Stomach (tissue), 9 donors: Measurements from ENCODE around the gene PLEKHG4. TPM values are rescaled to one million over a fixed set of nuclear protein-coding genes. Genes with fewer than 3 reads are reported as not detected.

Experiments used
- DNase-seq, 2 donors: peaks; one replicate each; pipeline versions ENCODE4 v3.0.0 to v3.0.0-alpha.2; 2013 to 2019
- H3K27ac ChIP-seq, 5 donors: fragments of 200-600 bp in 4 of 5; sonication (generic) in 4 of 5; one replicate each; pipeline ENCODE4 v1.5.1; 2013 to 2019; ENCODE audit warnings: mild to moderate bottlenecking in 1 of 5, moderate library complexity in 1 of 5
- H3K27me3 ChIP-seq, 3 donors: fragments of 200-600 bp; sonication (generic); one replicate each; pipeline ENCODE4 v1.5.1; 2017 to 2019; ENCODE audit warnings: mixed run types in 1 of 3
- H3K36me3 ChIP-seq, 4 donors: fragments of 200-600 bp; sonication (generic); 1 replicate in 3 of 4; 2 replicates in 1 of 4; pipeline ENCODE4 v1.5.1; 2016 to 2019
- H3K4me1 ChIP-seq, 4 donors: fragments of 200-600 bp; sonication (generic); one replicate each; pipeline ENCODE4 v1.5.1; 2016 to 2019
- H3K4me3 ChIP-seq, 4 donors: fragments of 200-600 bp; sonication (generic) in 3 of 4; one replicate each; pipeline ENCODE4 v1.5.1; 2016 to 2019; ENCODE audit warnings: mild to moderate bottlenecking in 1 of 4
- H3K9me3 ChIP-seq, 4 donors: fragments of 200-600 bp; sonication (generic); one replicate each; pipeline ENCODE4 v1.5.1; 2016 to 2019
- CTCF ChIP-seq, 7 experiments: fragments of 450-650 bp in 4 of 7; fragments of 200-600 bp in 3 of 7; sonication (generic) in 3 of 7; IDR thresholded peaks; one replicate each; pipeline ENCODE4 v1.5.1; 2016 to 2019; ENCODE audit warnings: antibody characterized with exemption in 7 of 7, control low read depth in 2 of 7, mild to moderate bottlenecking in 1 of 7
- EP300 ChIP-seq: sonication (generic); formaldehyde crosslinking; IDR thresholded peaks from one replicate; pipeline ENCODE4 v1.6.1; 2017; ENCODE audit warnings: antibody characterized with exemption
- POLR2A ChIP-seq, 4 donors: fragments of 450-650 bp; IDR thresholded peaks; one replicate each; pipeline ENCODE4 v1.6.1; 2016; ENCODE audit warnings: antibody characterized with exemption in 4 of 4, control low read depth in 2 of 4, mild to moderate bottlenecking in 1 of 4, moderate library complexity in 1 of 4
- POLR2AphosphoS5 ChIP-seq, 3 donors: sonication (generic); formaldehyde crosslinking; IDR thresholded peaks; one replicate each; pipeline ENCODE4 v1.6.1; 2016; ENCODE audit warnings: antibody characterized with exemption in 3 of 3
- WGBS, 5 donors: extraction: QIAGEN DNeasy Blood & Tissue Kit in 3 of 5; methylation state at CpG; one replicate each; pipeline versions ENCODE4 v1.1.5 to v1.1.7; 2013 to 2018; 5-methylcytosine and 5-hydroxymethylcytosine counted together
- intact Hi-C: fragments of 100-400 bp; cut with DNase I; formaldehyde crosslinking; loops from one replicate; pipeline ENCODE4 v1.15.1; 2023; ENCODE audit warnings: low total_unique reads
- polyA plus RNA-seq, 3 donors: library from polyadenylated mRNA; stranded (reverse); fragments of 200-250 nt; gene quantifications; one replicate each; pipeline ENCODE4 v1.2.3, GENCODE V29; 2013
- total RNA-seq, 5 donors: library from RNA; depleted of rRNA; stranded (reverse); fragments of >200 nt; gene quantifications; one replicate each; pipeline versions ENCODE4 v1.1.0 to v1.2.3, GENCODE V29; 2014 to 2016
- donor health status: healthy with polysubstance abuse.
- donor health status: Bipolar disorder and iron deficiency.
- donor health status: healthy.

Gene PLEKHG4
- total and polyA plus RNA-seq, 8 donors: 2.3 to 57.1 (median 6.6) TPM

GRCh38 chr16:67329901-67330300 lies 50.6 kb downstream of the PLEKHG4 start:
- no peak for DNase-seq
- Histone ChIP-seq H3K27me3 (peaks cover 0 to 18% (median 2%) of the 10 kb centered on the region in 3 donors), H3K27ac (no peak overlapping the region), H3K36me3 (no peaks in the 10 kb centered on the region), H3K4me3 (no peak overlapping the region), H3K4me1 (peaks cover 9 to 17% (median 16%) of the 10 kb centered on the region in 4 donors), H3K9me3 (peaks cover 0 to 9% (median 3%) of the 10 kb centered on the region in 4 donors)
- no peak for TF ChIP-seq POLR2A (IDR thresholded peaks at IDR 0.05)
- no peak for TF ChIP-seq CTCF (IDR thresholded peaks at IDR 0.05)
- intact Hi-C loops: no loop called here
- 35 to 50% (median 47%) methylated on average over 5 of the region's 5 CpGs for WGBS, 5 donors

- intact Hi-C loops: no loop called here
- no peak for TF ChIP-seq EP300
- no peak for TF ChIP-seq POLR2AphosphoS5 (IDR thresholded peaks at IDR 0.05)
- TF ChIP-seq CTCF (IDR thresholded peaks at IDR 0.05): no peak
- no peak for TF ChIP-seq POLR2A (IDR thresholded peaks at IDR 0.05)
- Histone ChIP-seq H3K36me3 (no peaks in the 10 kb centered on the region), H3K9me3 (peaks cover 0 to 12% (median 4%) of the 10 kb centered on the region in 4 donors), H3K4me1 (no peaks in the 10 kb centered on the region), H3K4me3 (no peak overlapping the region), H3K27ac (no peak overlapping the region), H3K27me3 (no peaks in the 10 kb centered on the region)
- no peak for DNase-seq
- WGBS, 5 donors: 73 to 86% (median 76%) methylated on average over 2 of the region's 2 CpGs
Observed at GRCh38 chr16:67333315-67333714, 54.0 kb downstream of the PLEKHG4 start.

- WGBS, 5 donors: 76 to 93% (median 86%) methylated on average over 1 of the region's 1 CpG
- TF ChIP-seq CTCF (IDR thresholded peaks at IDR 0.05) (no peak), POLR2A (IDR thresholded peaks at IDR 0.05) (no peak), POLR2AphosphoS5 (IDR thresholded peaks at IDR 0.05) (no peak)
- intact Hi-C loops: no loop called here
Observed at GRCh38 chr16:67336116-67336515, 56.8 kb downstream of the PLEKHG4 start.

GRCh38 chr16:67336648-67337047 lies 57.3 kb downstream of the PLEKHG4 start:
- Histone ChIP-seq H3K27ac (no peak overlapping the region), H3K9me3 (peaks cover 0 to 12% (median 4%) of the 10 kb centered on the region in 4 donors), H3K27me3 (no peaks in the 10 kb centered on the region), H3K36me3 (no peaks in the 10 kb centered on the region), H3K4me3 (no peak overlapping the region), H3K4me1 (no peaks in the 10 kb centered on the region)
- intact Hi-C loops: no loop called here
- 87 to 96% (median 93%) methylated on average over 1 of the region's 1 CpG for WGBS, 5 donors
- TF ChIP-seq POLR2A (IDR thresholded peaks at IDR 0.05) (no peak), POLR2AphosphoS5 (IDR thresholded peaks at IDR 0.05) (no peak), EP300 (no peak), CTCF (IDR thresholded peaks at IDR 0.05) (no peak)
- no peak for DNase-seq

More at GRCh38 chr16:67336116-67336515, 56.8 kb downstream of the PLEKHG4 start:
- H3K27ac ChIP-seq: no peak overlapping the region
- H3K9me3 ChIP-seq: peaks cover 0 to 12% (median 4%) of the 10 kb centered on the region in 4 donors
- H3K27me3 ChIP-seq: no peaks in the 10 kb centered on the region
- H3K4me3 ChIP-seq: no peak overlapping the region
- H3K36me3 ChIP-seq: no peaks in the 10 kb centered on the region
- no peak for DNase-seq
- no peaks in the 10 kb centered on the region for H3K4me1 ChIP-seq

Other genes starting within 250 kb of the PLEKHG4 start
- gene PHAF1, start 169.6 kb upstream of the PLEKHG4 start, total RNA-seq: 10 to 100 TPM in 3 of 5 donors, 1 to 10 TPM in 2; 4.6 to 39.6 (median 13.4) TPM
- gene PHAF1, start 169.6 kb upstream of the PLEKHG4 start, polyA plus RNA-seq: 1 to 10 TPM; 5.1 to 7.6 (median 7.5) TPM
- gene B3GNT9, start 128.5 kb upstream of the PLEKHG4 start, total RNA-seq: 10 to 100 TPM in 1 of 5 donors, 1 to 10 TPM in 3, under 1 TPM in 1; 0.58 to 11.2 (median 4.3) TPM
- gene B3GNT9, start 128.5 kb upstream of the PLEKHG4 start, polyA plus RNA-seq: 1 to 10 TPM; 3.5 to 7.9 (median 4.0) TPM
- gene TRADD, start 119.6 kb upstream of the PLEKHG4 start, total RNA-seq: 100 to 1,000 TPM in 1 of 5 donors, 10 to 100 TPM in 4; 10.6 to 112 (median 38.4) TPM
- 10 to 100 TPM; 18.9 to 39.4 (median 34.8) TPM for gene TRADD, start 119.6 kb upstream of the PLEKHG4 start, polyA plus RNA-seq
- 100 to 1,000 TPM in 1 of 5 donors, 10 to 100 TPM in 3, 1 to 10 TPM in 1; 5.5 to 412 (median 51.3) TPM for gene FBXL8, start 119.6 kb upstream of the PLEKHG4 start, total RNA-seq
- 10 to 100 TPM in 2 of 3 donors, 1 to 10 TPM in 1; 8.3 to 18.3 (median 10.7) TPM for gene FBXL8, start 119.6 kb upstream of the PLEKHG4 start, polyA plus RNA-seq
- gene HSF4, start 114.8 kb upstream of the PLEKHG4 start, total RNA-seq: 100 to 1,000 TPM in 1 of 5 donors, 10 to 100 TPM in 3, 1 to 10 TPM in 1; 9.5 to 630 (median 36.5) TPM
- gene HSF4, start 114.8 kb upstream of the PLEKHG4 start, polyA plus RNA-seq: 10 to 100 TPM; 23.8 to 65.4 (median 27.9) TPM
- gene NOL3, start 109.0 kb upstream of the PLEKHG4 start, total RNA-seq: 100 to 1,000 TPM in 1 of 5 donors, 10 to 100 TPM in 4; 11.4 to 492 (median 39.4) TPM
- gene NOL3, start 109.0 kb upstream of the PLEKHG4 start, polyA plus RNA-seq: 10 to 100 TPM; 17.2 to 59.7 (median 21.5) TPM
- gene MATCAP1, start 95.6 kb upstream of the PLEKHG4 start, total RNA-seq: 100 to 1,000 TPM in 1 of 5 donors, 10 to 100 TPM in 4; 13.2 to 156 (median 24.0) TPM
- gene MATCAP1, start 95.6 kb upstream of the PLEKHG4 start, polyA plus RNA-seq: 10 to 100 TPM in 1 of 3 donors, 1 to 10 TPM in 2; 8.5 to 25.7 (median 9.5) TPM
- gene EXOC3L1, start 89.4 kb upstream of the PLEKHG4 start, total RNA-seq: 10 to 100 TPM in 3 of 5 donors, 1 to 10 TPM in 1, not detected in 1; 1.3 to 25.5 (median 14.5) TPM
- gene EXOC3L1, start 89.4 kb upstream of the PLEKHG4 start, polyA plus RNA-seq: 1 to 10 TPM; 3.9 to 6.8 (median 4.0) TPM
- 100 to 1,000 TPM in 2 of 5 donors, 10 to 100 TPM in 3; 36.8 to 304 (median 89.7) TPM for gene E2F4, start 87.4 kb upstream of the PLEKHG4 start, total RNA-seq
- 10 to 100 TPM; 32.8 to 44.3 (median 38.7) TPM for gene E2F4, start 87.4 kb upstream of the PLEKHG4 start, polyA plus RNA-seq
- gene ELMO3, start 80.4 kb upstream of the PLEKHG4 start, total RNA-seq: 100 to 1,000 TPM in 2 of 5 donors, 10 to 100 TPM in 3; 11.6 to 133 (median 57.2) TPM
- 10 to 100 TPM; 20.4 to 44.6 (median 37.1) TPM for gene ELMO3, start 80.4 kb upstream of the PLEKHG4 start, polyA plus RNA-seq
- 100 to 1,000 TPM in 1 of 5 donors, 10 to 100 TPM in 3, 1 to 10 TPM in 1; 8.7 to 126 (median 46.4) TPM for gene TMEM208, start 52.4 kb upstream of the PLEKHG4 start, total RNA-seq
- gene TMEM208, start 52.4 kb upstream of the PLEKHG4 start, polyA plus RNA-seq: 100 to 1,000 TPM in 1 of 3 donors, 10 to 100 TPM in 2; 39.6 to 141 (median 89.2) TPM
- 100 to 1,000 TPM in 1 of 5 donors, 10 to 100 TPM in 3, 1 to 10 TPM in 1; 6.1 to 101 (median 25.9) TPM for gene FHOD1, start 32.1 kb upstream of the PLEKHG4 start, total RNA-seq
- gene FHOD1, start 32.1 kb upstream of the PLEKHG4 start, polyA plus RNA-seq: 10 to 100 TPM; 12.8 to 19.2 (median 15.7) TPM
- 1 to 10 TPM in 2 of 5 donors, under 1 TPM in 2, not detected in 1; 0.89 to 5.3 (median 2.6) TPM for gene SLC9A5, start 30.6 kb upstream of the PLEKHG4 start, total RNA-seq
- under 1 TPM; 0.19 to 0.43 (median 0.31) TPM for gene SLC9A5, start 30.6 kb upstream of the PLEKHG4 start, polyA plus RNA-seq
- 1 to 10 TPM in 2 of 5 donors, not detected in 3; 2.2 to 3.3 TPM for gene KCTD19, start 47.2 kb downstream of the PLEKHG4 start, total RNA-seq
- under 1 TPM in 1 of 3 donors, not detected in 2; 0.03 TPM for gene KCTD19, start 47.2 kb downstream of the PLEKHG4 start, polyA plus RNA-seq
- gene LRRC36, start 47.3 kb downstream of the PLEKHG4 start, total RNA-seq: 10 to 100 TPM in 1 of 5 donors, under 1 TPM in 1, not detected in 3; 0.73 to 33.0 TPM
- 1 to 10 TPM in 1 of 3 donors, under 1 TPM in 1, not detected in 1; 0.37 to 1.2 TPM for gene LRRC36, start 47.3 kb downstream of the PLEKHG4 start, polyA plus RNA-seq
- 100 to 1,000 TPM in 1 of 5 donors, 10 to 100 TPM in 3, 1 to 10 TPM in 1; 5.8 to 127 (median 15.8) TPM for gene TPPP3, start 114.0 kb downstream of the PLEKHG4 start, total RNA-seq
- gene TPPP3, start 114.0 kb downstream of the PLEKHG4 start, polyA plus RNA-seq: 10 to 100 TPM in 2 of 3 donors, 1 to 10 TPM in 1; 10.0 to 38.8 (median 11.8) TPM
- gene ZDHHC1, start 136.9 kb downstream of the PLEKHG4 start, total RNA-seq: 10 to 100 TPM in 2 of 5 donors, 1 to 10 TPM in 2, not detected in 1; 6.1 to 33.6 (median 11.6) TPM
- 1 to 10 TPM; 2.0 to 4.7 (median 4.4) TPM for gene ZDHHC1, start 136.9 kb downstream of the PLEKHG4 start, polyA plus RNA-seq
- gene HSD11B2, start 151.6 kb downstream of the PLEKHG4 start, total RNA-seq: 100 to 1,000 TPM in 1 of 5 donors, 10 to 100 TPM in 1, 1 to 10 TPM in 1, under 1 TPM in 1, not detected in 1; 0.89 to 837 (median 9.6) TPM
- gene HSD11B2, start 151.6 kb downstream of the PLEKHG4 start, polyA plus RNA-seq: 10 to 100 TPM in 1 of 3 donors, 1 to 10 TPM in 2; 1.5 to 16.7 (median 2.9) TPM
- 100 to 1,000 TPM in 1 of 5 donors, 10 to 100 TPM in 4; 23.5 to 102 (median 72.2) TPM for gene ATP6V0D1, start 201.6 kb downstream of the PLEKHG4 start, total RNA-seq
- gene ATP6V0D1, start 201.6 kb downstream of the PLEKHG4 start, polyA plus RNA-seq: 100 to 1,000 TPM in 1 of 3 donors, 10 to 100 TPM in 2; 36.5 to 102 (median 57.7) TPM
- gene AGRP, start 204.0 kb downstream of the PLEKHG4 start, total RNA-seq: not detected
- not detected for gene AGRP, start 204.0 kb downstream of the PLEKHG4 start, polyA plus RNA-seq
- 100 to 1,000 TPM in 2 of 5 donors, 10 to 100 TPM in 3; 24.0 to 159 (median 38.4) TPM for gene RIPOR1, start 249.3 kb downstream of the PLEKHG4 start, total RNA-seq
- 10 to 100 TPM; 17.2 to 29.5 (median 23.4) TPM for gene RIPOR1, start 249.3 kb downstream of the PLEKHG4 start, polyA plus RNA-seq